A549 (cell line): ENCODE data around the gene RNH1. TPM values are rescaled to one million over a fixed set of nuclear protein-coding genes. Genes with fewer than 3 reads are reported as not detected.

Experiments used
- ATAC-seq, 2 experiments: fragments of 200-7000 bp in 1 of 2; fragments of >200 bp in 1 of 2; cut with Nextera tagmentation in 1 of 2; cut with Tn5 transposase in 1 of 2; 3 replicates each; pipeline versions ENCODE4 v1.8.0 to v1.9.1; 2018 to 2020; ENCODE audit warnings: mild to moderate bottlenecking in 1 of 2, moderate library complexity in 1 of 2
- CTCF ChIA-PET: fragments of 300-600 bp; sonication (Branson Sonifier 250); formaldehyde crosslinking; extraction: SDS; loops from one replicate; lab custom pipeline; 2021; ENCODE audit warnings: antibody characterized with exemption, inconsistent platforms; lab: Yijun Ruan, JAX
- POLR2A ChIA-PET: fragments of 350-600 bp; formaldehyde crosslinking; extraction: SDS; loops from one replicate; lab custom pipeline; 2021; ENCODE audit warnings: antibody characterized with exemption, inconsistent platforms; lab: Yijun Ruan, JAX
- DNase-seq, 2 experiments: peaks; one replicate each; pipeline versions ENCODE4 v3.0.0 to v3.0.0-alpha.2; 2011 to 2016; ENCODE audit warnings: low read depth in 1 of 2, low spot score in 1 of 2
- FAIRE-seq: peaks from 2 replicates; lab custom pipeline; 2011; peaks lifted over from hg19 to GRCh38; lab: Jason Lieb, UNC
- H3K27ac ChIP-seq, 2 experiments: fragments of >200 bp; sonication (Bioruptor Twin); formaldehyde crosslinking; 3 replicates each; pipeline ENCODE4 v1.5.1; 2016 to 2017
- H3K4me1 ChIP-seq: fragments of >200 bp; sonication (Bioruptor Twin); formaldehyde crosslinking; 3 replicates; pipeline ENCODE4 v1.6.1; 2016
- H3K4me2 ChIP-seq: fragments of >200 bp; sonication (Bioruptor Twin); formaldehyde crosslinking; 3 replicates; pipeline ENCODE4 v1.6.1; 2016
- H3K4me3 ChIP-seq: fragments of >200 bp; sonication (Bioruptor Twin); formaldehyde crosslinking; 3 replicates; pipeline ENCODE4 v1.5.1; 2016
- H3K9me3 ChIP-seq: fragments of >200 bp; sonication (Bioruptor Twin); formaldehyde crosslinking; 3 replicates; pipeline ENCODE4 v1.6.1; 2016
- CBX2 ChIP-seq: fragments of 200-600 bp; sonication (generic); IDR thresholded peaks from 2 replicates; pipeline ENCODE4 v1.6.1; 2016; ENCODE audit warnings: low read depth, mild to moderate bottlenecking, borderline replicate concordance
- EHMT2 ChIP-seq: fragments of 200-600 bp; sonication (generic); IDR thresholded peaks from 2 replicates; pipeline ENCODE4 v1.6.1; 2016; ENCODE audit warnings: antibody characterized with exemption, low read depth, mild to moderate bottlenecking, moderate library complexity
- EP300 ChIP-seq, 2 experiments: fragments of >200 bp; sonication (Bioruptor Twin); formaldehyde crosslinking; IDR thresholded peaks; 2 replicates in 1 of 2; 3 replicates in 1 of 2; pipeline ENCODE4 v1.6.1; 2016 to 2017
- ESRRA ChIP-seq: fragments of 150-350 bp; IDR thresholded peaks from 2 replicates; pipeline ENCODE4 v1.6.1; 2014; ENCODE audit warnings: mild to moderate bottlenecking, low read length, borderline replicate concordance
- FOSB ChIP-seq: fragments of 250-450 bp; sonication (Bioruptor Pico); IDR thresholded peaks from 2 replicates; pipeline ENCODE4 v1.5.0; 2020; ENCODE audit warnings: mild to moderate bottlenecking, moderate library complexity
- FOSL2 ChIP-seq, 2 experiments: fragments of 450-650 bp in 1 of 2; fragments of >200 bp in 1 of 2; sonication (Bioruptor Twin) in 1 of 2; formaldehyde crosslinking; IDR thresholded peaks; 2 replicates each; pipeline versions ENCODE4 v1.5.0 to v1.6.1; 2016 to 2020; ENCODE audit warnings: mild to moderate bottlenecking in 1 of 2, moderate library complexity in 1 of 2
- GATA3 ChIP-seq: IDR thresholded peaks from 2 replicates; pipeline ENCODE4 v1.6.1; 2012; ENCODE audit warnings: borderline replicate concordance
- HDAC2 ChIP-seq: fragments of 200-600 bp; sonication (generic); IDR thresholded peaks from 2 replicates; pipeline ENCODE4 v1.6.1; 2016
- JUN ChIP-seq, 2 experiments: fragments of >200 bp; sonication (Bioruptor Twin); formaldehyde crosslinking; IDR thresholded peaks; 2 replicates in 1 of 2; 3 replicates in 1 of 2; pipeline ENCODE4 v1.6.1; 2016 to 2017
- KDM1A ChIP-seq: fragments of 200-600 bp; sonication (generic); IDR thresholded peaks from 2 replicates; pipeline ENCODE4 v1.6.1; 2016; ENCODE audit warnings: low read depth, mild to moderate bottlenecking
- NR3C1 ChIP-seq: fragments of >200 bp; sonication (Bioruptor Twin); formaldehyde crosslinking; IDR thresholded peaks from 3 replicates; pipeline ENCODE4 v1.6.1; 2017
- PHF8 ChIP-seq: fragments of 200-600 bp; sonication (generic); IDR thresholded peaks from 2 replicates; pipeline ENCODE4 v1.6.1; 2016; ENCODE audit warnings: low read depth, mild to moderate bottlenecking, antibody characterized with exemption, moderate library complexity, borderline replicate concordance
- POLR2AphosphoS2 ChIP-seq: conservative IDR thresholded peaks from 2 replicates; pipeline ENCODE4 v1.6.1; 2012; ENCODE audit warnings: low read length, improper control_type of control experiment, inconsistent platforms
- RAD21 ChIP-seq, 2 experiments: fragments of >200 bp in 1 of 2; sonication (Bioruptor Twin) in 1 of 2; formaldehyde crosslinking in 1 of 2; IDR thresholded peaks in 1 of 2; conservative IDR thresholded peaks in 1 of 2; 2 replicates in 1 of 2; 3 replicates in 1 of 2; pipeline ENCODE4 v1.6.1; 2012 to 2018; ENCODE audit warnings: inconsistent platforms in 1 of 2
- RARB ChIP-seq: fragments of 250-450 bp; sonication (Bioruptor Pico); IDR thresholded peaks from 2 replicates; pipeline ENCODE4 v1.8.0; 2021; ENCODE audit warnings: mild to moderate bottlenecking, moderate library complexity
- RNF2 ChIP-seq: fragments of 200-600 bp; sonication (generic); IDR thresholded peaks from 2 replicates; pipeline ENCODE4 v1.6.1; 2016; ENCODE audit warnings: low read depth, mild to moderate bottlenecking, antibody characterized with exemption, moderate library complexity, borderline replicate concordance
- TP53 ChIP-seq: fragments of 250-450 bp; sonication (Bioruptor Pico); IDR thresholded peaks from 2 replicates; pipeline ENCODE4 v1.5.0; 2021; ENCODE audit warnings: mild to moderate bottlenecking, moderate library complexity
- ZC3H11A ChIP-seq: fragments of 450-650 bp; IDR thresholded peaks from 2 replicates; pipeline ENCODE4 v1.6.1; 2014; ENCODE audit warnings: antibody characterized with exemption, mild to moderate bottlenecking
- ZNF302 ChIP-seq: fragments of 250-450 bp; sonication (Bioruptor Pico); IDR thresholded peaks from 2 replicates; pipeline ENCODE4 v1.9.0; 2021; ENCODE audit warnings: inconsistent platforms, mild to moderate bottlenecking, moderate library complexity
- ZSCAN20 ChIP-seq: fragments of 250-450 bp; sonication (Bioruptor Pico); IDR thresholded peaks from 2 replicates; pipeline ENCODE4 v1.8.0; 2022; ENCODE audit warnings: mild to moderate bottlenecking, moderate library complexity
- WGBS: methylation state at CpG from one replicate; pipeline ENCODE4 v1.1.6; 2017; ENCODE audit errors: missing lambda C conversion rate; 5-methylcytosine and 5-hydroxymethylcytosine counted together
- polyA plus RNA-seq, 4 experiments: library from polyadenylated mRNA; depleted of rRNA in 3 of 4; stranded (reverse); fragments of >200 nt; fragmentation: RNase III in 1 of 4; extraction: RNeasy Plus Mini Kit Qiagen cat#74134 plus additional on column Dnase treatment in 1 of 4; gene quantifications; 2 replicates in 3 of 4; 3 replicates in 1 of 4; pipeline ENCODE4 v1.2.3, GENCODE V29; 2011 to 2017
- TF ChIP-seq, protein P1 (sequence below): fragments of 450-650 bp; IDR thresholded peaks from 2 replicates; pipeline ENCODE4 v1.6.1; 2014; ENCODE audit warnings: antibody characterized with exemption
- TF ChIP-seq, protein P2 (sequence below): fragments of 250-450 bp; sonication (Bioruptor Pico); IDR thresholded peaks from 2 replicates; pipeline ENCODE4 v1.5.0; 2021; ENCODE audit warnings: mild to moderate bottlenecking, moderate library complexity, borderline replicate concordance
- TF ChIP-seq, protein P3 (sequence below): fragments of >200 bp; sonication (Bioruptor Twin); formaldehyde crosslinking; IDR thresholded peaks from 3 replicates; pipeline ENCODE4 v1.5.1; 2016

Gene RNH1
- polyA plus RNA-seq, 2 of the 4 experiments (the other 2 are of a cell fraction): 85.8 to 135 TPM

DNA sequence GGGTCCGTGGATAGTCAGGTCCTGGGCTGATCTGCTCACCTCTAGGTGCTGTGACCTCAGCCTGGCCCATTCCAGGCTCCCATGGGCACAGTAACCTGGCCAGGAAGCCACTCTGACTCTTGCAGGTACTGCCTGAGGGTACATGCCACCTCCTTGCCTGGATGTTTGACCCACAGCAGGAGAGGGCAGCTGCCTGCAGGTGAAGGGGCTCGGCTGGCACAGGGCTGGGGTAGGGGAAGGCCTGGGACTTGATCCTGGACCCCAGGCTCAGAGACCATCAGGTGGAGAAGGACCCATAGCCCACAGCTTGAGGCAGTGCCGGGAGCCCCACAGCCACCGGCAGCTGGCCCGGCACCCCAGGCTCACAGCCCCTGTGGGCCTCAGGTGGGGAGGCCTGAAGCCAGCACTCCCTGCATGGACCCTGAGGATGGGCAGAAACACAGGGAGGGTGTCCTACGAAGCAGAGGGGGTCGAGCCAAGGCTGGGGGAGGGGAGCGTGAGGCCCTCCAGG, 33.0 kb upstream of the RNH1 start:
- Histone ChIP-seq H3K4me3 (no peak overlapping the region), H3K4me2 (no peak overlapping the region), H3K4me1 (0 out of 3 replicates have a peak, but pooled peaks cover 3% of the 10 kb centered on the region), H3K9me3 (no peaks in the 10 kb centered on the region), H3K27ac (no peak overlapping the region)
- 90% methylated on average over 5 of the region's 8 CpGs for WGBS
- TF ChIP-seq PHF8 (no peak), TP53 (no peak), NR3C1 (no peak), POLR2AphosphoS2 (no peak), RNF2 (no peak), EP300 (IDR thresholded peaks at IDR 0.05) (no peak)
- TF ChIP-seq, protein P1, sequence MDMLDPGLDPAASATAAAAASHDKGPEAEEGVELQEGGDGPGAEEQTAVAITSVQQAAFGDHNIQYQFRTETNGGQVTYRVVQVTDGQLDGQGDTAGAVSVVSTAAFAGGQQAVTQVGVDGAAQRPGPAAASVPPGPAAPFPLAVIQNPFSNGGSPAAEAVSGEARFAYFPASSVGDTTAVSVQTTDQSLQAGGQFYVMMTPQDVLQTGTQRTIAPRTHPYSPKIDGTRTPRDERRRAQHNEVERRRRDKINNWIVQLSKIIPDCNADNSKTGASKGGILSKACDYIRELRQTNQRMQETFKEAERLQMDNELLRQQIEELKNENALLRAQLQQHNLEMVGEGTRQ: no peak
- TF ChIP-seq, protein P2, sequence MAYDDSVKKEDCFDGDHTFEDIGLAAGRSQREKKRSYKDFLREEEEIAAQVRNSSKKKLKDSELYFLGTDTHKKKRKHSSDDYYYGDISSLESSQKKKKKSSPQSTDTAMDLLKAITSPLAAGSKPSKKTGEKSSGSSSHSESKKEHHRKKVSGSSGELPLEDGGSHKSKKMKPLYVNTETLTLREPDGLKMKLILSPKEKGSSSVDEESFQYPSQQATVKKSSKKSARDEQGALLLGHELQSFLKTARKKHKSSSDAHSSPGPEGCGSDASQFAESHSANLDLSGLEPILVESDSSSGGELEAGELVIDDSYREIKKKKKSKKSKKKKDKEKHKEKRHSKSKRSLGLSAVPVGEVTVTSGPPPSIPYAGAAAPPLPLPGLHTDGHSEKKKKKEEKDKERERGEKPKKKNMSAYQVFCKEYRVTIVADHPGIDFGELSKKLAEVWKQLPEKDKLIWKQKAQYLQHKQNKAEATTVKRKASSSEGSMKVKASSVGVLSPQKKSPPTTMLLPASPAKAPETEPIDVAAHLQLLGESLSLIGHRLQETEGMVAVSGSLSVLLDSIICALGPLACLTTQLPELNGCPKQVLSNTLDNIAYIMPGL (CRISPR knock-in tag): no peak
- ChIA-PET CTCF (interaction anchor here (1.1 to 3.1 kb wide), 3 partner anchors 15 to 22 kb away, joined by 5 to 21 read pairs (median 8); no protein-coding TSS in a partner anchor), POLR2A (no interaction called here)
- no peak for ATAC-seq
- no peak for FAIRE-seq
- DNase-seq: no peak

DNA sequence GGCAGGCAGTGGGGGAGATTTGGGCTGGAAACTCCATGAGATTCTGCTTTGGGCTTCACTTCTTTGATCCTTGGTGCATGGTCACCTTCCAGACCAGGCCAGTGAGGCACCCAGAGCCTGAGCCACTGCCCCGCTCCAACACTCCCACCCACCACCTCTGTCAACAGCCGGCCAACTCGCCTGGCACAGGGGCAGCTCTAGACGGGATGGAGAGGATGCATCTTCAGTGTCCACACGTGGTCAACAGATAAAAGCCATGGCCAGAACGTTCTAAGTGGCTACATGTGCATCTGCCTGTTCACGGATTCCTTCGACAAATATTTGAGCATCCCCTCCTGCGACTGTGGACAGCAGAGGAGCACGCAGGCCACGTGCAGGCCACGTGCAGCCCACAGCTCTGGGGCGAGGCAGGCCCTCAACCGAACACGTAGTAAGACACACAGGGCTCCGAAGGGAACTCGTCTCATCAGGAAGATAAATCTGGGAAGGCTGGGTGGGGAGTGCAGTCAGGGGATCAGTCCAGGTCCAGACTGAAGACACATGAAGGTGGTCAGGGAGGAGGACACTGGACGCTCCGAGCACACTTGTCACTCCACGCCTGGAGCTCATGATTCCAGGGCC, 31.5 kb upstream of the RNH1 start:
- Histone ChIP-seq H3K4me1 (peaks cover 12% of the 10 kb centered on the region), H3K27ac (no peak overlapping the region), H3K4me3 (no peak overlapping the region), H3K9me3 (no peaks in the 10 kb centered on the region), H3K4me2 (no peak overlapping the region)
- 91% methylated on average over 20 of the region's 20 CpGs for WGBS
- FAIRE-seq: no peak
- ChIA-PET POLR2A (no interaction called here), CTCF (interaction anchor here (0.8 to 3.1 kb wide), 3 partner anchors 16 to 185 kb away, joined by 3 to 21 read pairs (median 3); no protein-coding TSS in a partner anchor)
- no peak for TF ChIP-seq CBX2
- TF ChIP-seq JUN (IDR thresholded peaks at IDR 0.05): no peak
- no peak for TF ChIP-seq KDM1A
- no peak for TF ChIP-seq PHF8
- no peak for TF ChIP-seq ZSCAN20 (CRISPR knock-in tag)
- TF ChIP-seq ZC3H11A: no peak
- no peak for TF ChIP-seq FOSL2 (IDR thresholded peaks at IDR 0.05)
- no peak for TF ChIP-seq FOSL2 (CRISPR knock-in tag; IDR thresholded peaks at IDR 0.05)
- TF ChIP-seq, protein P3, sequence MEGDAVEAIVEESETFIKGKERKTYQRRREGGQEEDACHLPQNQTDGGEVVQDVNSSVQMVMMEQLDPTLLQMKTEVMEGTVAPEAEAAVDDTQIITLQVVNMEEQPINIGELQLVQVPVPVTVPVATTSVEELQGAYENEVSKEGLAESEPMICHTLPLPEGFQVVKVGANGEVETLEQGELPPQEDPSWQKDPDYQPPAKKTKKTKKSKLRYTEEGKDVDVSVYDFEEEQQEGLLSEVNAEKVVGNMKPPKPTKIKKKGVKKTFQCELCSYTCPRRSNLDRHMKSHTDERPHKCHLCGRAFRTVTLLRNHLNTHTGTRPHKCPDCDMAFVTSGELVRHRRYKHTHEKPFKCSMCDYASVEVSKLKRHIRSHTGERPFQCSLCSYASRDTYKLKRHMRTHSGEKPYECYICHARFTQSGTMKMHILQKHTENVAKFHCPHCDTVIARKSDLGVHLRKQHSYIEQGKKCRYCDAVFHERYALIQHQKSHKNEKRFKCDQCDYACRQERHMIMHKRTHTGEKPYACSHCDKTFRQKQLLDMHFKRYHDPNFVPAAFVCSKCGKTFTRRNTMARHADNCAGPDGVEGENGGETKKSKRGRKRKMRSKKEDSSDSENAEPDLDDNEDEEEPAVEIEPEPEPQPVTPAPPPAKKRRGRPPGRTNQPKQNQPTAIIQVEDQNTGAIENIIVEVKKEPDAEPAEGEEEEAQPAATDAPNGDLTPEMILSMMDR: no peak
- no peak for TF ChIP-seq RAD21 (conservative IDR thresholded peaks at IDR 0.05 in 1 of 2, IDR thresholded peaks at IDR 0.05 in 1 of 2)
- TF ChIP-seq ESRRA: no peak
- no peak for TF ChIP-seq RNF2
- no peak for TF ChIP-seq RARB (CRISPR knock-in tag)
- no peak for TF ChIP-seq HDAC2
- no peak for TF ChIP-seq GATA3
- no peak for TF ChIP-seq EHMT2
- no peak for TF ChIP-seq ZNF302
- no peak for TF ChIP-seq FOSB (CRISPR knock-in tag)
- no peak for DNase-seq
- ATAC-seq: no peak
